Activated T-cell treated with anti-CD3 and anti-CD28 coated beads for 24 hours (primary cell): ENCODE measurements around the gene FRMD5.
"Not testable (repeated sequence)": the region's sequence is repeated elsewhere in the genome, so short reads cannot be mapped to it uniquely, and the experiment has no call there.

Experiments
- DNase-seq: peaks from one replicate; pipeline ENCODE4 v3.0.0-alpha.2; 2020; ENCODE audit warnings: low read depth

Gene FRMD5

GRCh38 chr15:43887901-43888300 lies 307.2 kb downstream of the FRMD5 start:
- DNase-seq, result no peak

- DNase-seq, result no peak
These were observed 308.5 kb downstream of the FRMD5 start for GRCh38 chr15:43886558-43886957.

- DNase-seq, result no peak
These were observed 311.5 kb downstream of the FRMD5 start for GRCh38 chr15:43883571-43883970.

- no peak for DNase-seq
These were observed 313.1 kb downstream of the FRMD5 start for GRCh38 chr15:43881944-43882343.

GRCh38 chr15:43881245-43881644 lies 313.8 kb downstream of the FRMD5 start:
- no peak for DNase-seq

- DNase-seq, result no peak
These were observed 314.5 kb downstream of the FRMD5 start for GRCh38 chr15:43880406-43881194.

- no peak for DNase-seq
These were observed 315.4 kb downstream of the FRMD5 start for GRCh38 chr15:43879386-43880355.

GRCh38 chr15:43878446-43878845 lies 316.6 kb downstream of the FRMD5 start:
- no peak for DNase-seq

- no peak for DNase-seq
These were observed 317.7 kb downstream of the FRMD5 start for GRCh38 chr15:43877371-43877770.

- no peak for DNase-seq
These were observed 318.2 kb downstream of the FRMD5 start for GRCh38 chr15:43876872-43877271.

GRCh38 chr15:43873651-43874050 lies 321.4 kb downstream of the FRMD5 start:
- no peak for DNase-seq

GRCh38 chr15:43872416-43873020 lies 322.6 kb downstream of the FRMD5 start:
- no peak for DNase-seq

GRCh38 chr15:43871835-43872234 lies 323.2 kb downstream of the FRMD5 start:
- no peak for DNase-seq

- DNase-seq, result no peak
These were observed 326.7 kb downstream of the FRMD5 start for GRCh38 chr15:43868406-43868805.

- no peak for DNase-seq
These were observed 328.0 kb downstream of the FRMD5 start for GRCh38 chr15:43867096-43867495.

GRCh38 chr15:43866636-43867035 lies 328.4 kb downstream of the FRMD5 start:
- not testable (repeated sequence) for DNase-seq

GRCh38 chr15:43859546-43859945 lies 335.5 kb downstream of the FRMD5 start:
- no peak for DNase-seq

- no peak for DNase-seq
These were observed 340.3 kb downstream of the FRMD5 start for GRCh38 chr15:43854801-43855200.

- DNase-seq, result no peak
These were observed 342.5 kb downstream of the FRMD5 start for GRCh38 chr15:43852607-43853006.

GRCh38 chr15:43851251-43851650 lies 343.8 kb downstream of the FRMD5 start:
- DNase-seq, result no peak

GRCh38 chr15:43845421-43845820 lies 349.6 kb downstream of the FRMD5 start:
- no peak for DNase-seq

GRCh38 chr15:43832485-43832884 lies 362.6 kb downstream of the FRMD5 start:
- not testable (repeated sequence) for DNase-seq
